Progenitor cell of endocrine pancreas (in vitro differentiated cells): ENCODE measurements around the gene OR1Q1. TPM values are rescaled to one million over a fixed set of nuclear protein-coding genes. Genes with fewer than 3 reads are reported as not detected.
"Not testable (repeated sequence)": the region's sequence is repeated elsewhere in the genome, so short reads cannot be mapped to it uniquely, and the experiment has no call there.

Experiments used
- DNase-seq: peaks from one replicate; pipeline ENCODE4 v3.0.0; 2021; ENCODE audit warnings: low spot score; ENCODE audit not compliant: unreplicated experiment
- H3K27ac Mint-ChIP-seq: 2 replicates; pipeline ENCODE4 v1.8.0; 2021; ENCODE audit warnings: mild to moderate bottlenecking, moderate library complexity, mixed read lengths
- H3K27me3 Mint-ChIP-seq: 2 replicates; pipeline ENCODE4 v1.8.0; 2021; ENCODE audit warnings: mixed read lengths
- H3K36me3 Mint-ChIP-seq: 2 replicates; pipeline ENCODE4 v1.8.0; 2022; ENCODE audit warnings: mixed read lengths; ENCODE audit not compliant: insufficient read depth
- H3K4me1 Mint-ChIP-seq: 2 replicates; pipeline ENCODE4 v1.8.0; 2021; ENCODE audit warnings: low read depth, mixed read lengths
- H3K4me3 Mint-ChIP-seq: 2 replicates; pipeline ENCODE4 v1.8.0; 2021; ENCODE audit warnings: low read depth, mild to moderate bottlenecking, moderate library complexity, mixed read lengths
- H3K9me3 Mint-ChIP-seq: 2 replicates; pipeline ENCODE4 v1.8.0; 2021; ENCODE audit warnings: low read depth, mixed read lengths
- CTCF ChIP-seq: fragments of 200-600 bp; sonication (generic); IDR thresholded peaks from one replicate; pipeline ENCODE4 v1.5.0; 2021; ENCODE audit warnings: antibody characterized with exemption, mild to moderate bottlenecking; ENCODE audit not compliant: unreplicated experiment
- long read RNA-seq: library from polyadenylated mRNA; unstranded; transcript quantifications from one replicate; pipeline ENCODE4 v2.0.0, GENCODE V29; 2020
- total RNA-seq: library from RNA; stranded (reverse); gene quantifications from 2 replicates; pipeline ENCODE4 v1.2.1, GENCODE V29; 2021

OR1Q1 gene
- total RNA-seq, result not detected in 2 replicates
- long read RNA-seq, result 0 reads

GRCh38 chr9:122614362-122614761 lies at the start of gene OR1Q1:
Gene OR1Q1, plus strand, starts transcription at chr9:122614738. Its CDS starts 0 bp downstream, at chr9:122614738.
- TF ChIP-seq CTCF, result no peak
- Mint-ChIP-seq H3K27ac (no peak within 1 kb of the TSS), H3K4me1 (no peaks in the 10 kb centered on the region), H3K27me3 (no peaks in the 10 kb centered on the region), H3K4me3 (no peak within 1 kb of the TSS), H3K36me3 (no peaks in the 10 kb centered on the region), H3K9me3 (peaks cover 49% of the 10 kb centered on the region)
- no peak for DNase-seq

- Mint-ChIP-seq H3K27me3 (no peaks in the 10 kb centered on the region), H3K36me3 (peaks cover 1% of the 10 kb centered on the region), H3K4me3 (no peak overlapping the region), H3K4me1 (no peaks in the 10 kb centered on the region), H3K27ac (no peak overlapping the region), H3K9me3 (peaks cover 34% of the 10 kb centered on the region)
- TF ChIP-seq CTCF, result no peak
- DNase-seq, result no peak
Observed at GRCh38 chr9:122567901-122568300, 46.6 kb upstream of the OR1Q1 start.

GRCh38 chr9:122572456-122572855 lies 42.1 kb upstream of the OR1Q1 start:
- Mint-ChIP-seq H3K4me3 (no peak overlapping the region), H3K27ac (no peak overlapping the region)

GRCh38 chr9:122579874-122580273 lies 34.7 kb upstream of the OR1Q1 start:
- no peaks in the 10 kb centered on the region for H3K27me3 Mint-ChIP-seq

More at GRCh38 chr9:122572456-122572855, 42.1 kb upstream of the OR1Q1 start:
- no peak for TF ChIP-seq CTCF
- Mint-ChIP-seq H3K9me3 (peaks cover 45% of the 10 kb centered on the region), H3K36me3 (no peaks in the 10 kb centered on the region), H3K27me3 (no peaks in the 10 kb centered on the region), H3K4me1 (no peaks in the 10 kb centered on the region)
- DNase-seq, result no peak

GRCh38 chr9:122580360-122580759 lies 34.2 kb upstream of the OR1Q1 start:
- H3K27me3 Mint-ChIP-seq, result no peaks in the 10 kb centered on the region
- no peaks in the 10 kb centered on the region for H3K4me1 Mint-ChIP-seq
- H3K36me3 Mint-ChIP-seq, result no peaks in the 10 kb centered on the region
- TF ChIP-seq CTCF, result no peak
- peaks cover 39% of the 10 kb centered on the region for H3K9me3 Mint-ChIP-seq
- no peak for DNase-seq
- H3K4me3 Mint-ChIP-seq, result no peak overlapping the region
- no peak overlapping the region for H3K27ac Mint-ChIP-seq

More at GRCh38 chr9:122579874-122580273, 34.7 kb upstream of the OR1Q1 start:
- Mint-ChIP-seq H3K4me3 (no peak overlapping the region), H3K4me1 (no peaks in the 10 kb centered on the region), H3K36me3 (no peaks in the 10 kb centered on the region), H3K9me3 (peaks cover 36% of the 10 kb centered on the region), H3K27ac (no peak overlapping the region)
- no peak for TF ChIP-seq CTCF
- DNase-seq, result no peak

GRCh38 chr9:122583284-122583683 lies 31.3 kb upstream of the OR1Q1 start, which contains the start of gene OR1L8:
Gene OR1L8, minus strand, starts transcription at chr9:122583384. Its CDS starts 14,907 bp downstream, at chr9:122568477.
- H3K4me3 Mint-ChIP-seq, DNase-seq, H3K4me1 Mint-ChIP-seq, H3K27me3 Mint-ChIP-seq, H3K36me3 Mint-ChIP-seq, H3K27ac Mint-ChIP-seq: not testable (repeated sequence)
- H3K9me3 Mint-ChIP-seq, result peaks cover 31% of the 10 kb centered on the region
